HG03066 (cell line): ENCODE data around the gene COL11A2.
A peak's percentile ranks its signal among the peaks of the same experiment; 100 is the strongest.

ENCODE experiments used
- ATAC-seq: cut with Tn5 transposase; IDR thresholded peaks from one replicate; pipeline ENCODE4 v1.9.1; 2021; ENCODE audit warnings: low read depth; ENCODE audit not compliant: unreplicated experiment

Gene COL11A2

GRCh38 chr6:33172688-33173534, 19.4 kb downstream of the COL11A2 start:
- ATAC-seq, result no peak

DNA sequence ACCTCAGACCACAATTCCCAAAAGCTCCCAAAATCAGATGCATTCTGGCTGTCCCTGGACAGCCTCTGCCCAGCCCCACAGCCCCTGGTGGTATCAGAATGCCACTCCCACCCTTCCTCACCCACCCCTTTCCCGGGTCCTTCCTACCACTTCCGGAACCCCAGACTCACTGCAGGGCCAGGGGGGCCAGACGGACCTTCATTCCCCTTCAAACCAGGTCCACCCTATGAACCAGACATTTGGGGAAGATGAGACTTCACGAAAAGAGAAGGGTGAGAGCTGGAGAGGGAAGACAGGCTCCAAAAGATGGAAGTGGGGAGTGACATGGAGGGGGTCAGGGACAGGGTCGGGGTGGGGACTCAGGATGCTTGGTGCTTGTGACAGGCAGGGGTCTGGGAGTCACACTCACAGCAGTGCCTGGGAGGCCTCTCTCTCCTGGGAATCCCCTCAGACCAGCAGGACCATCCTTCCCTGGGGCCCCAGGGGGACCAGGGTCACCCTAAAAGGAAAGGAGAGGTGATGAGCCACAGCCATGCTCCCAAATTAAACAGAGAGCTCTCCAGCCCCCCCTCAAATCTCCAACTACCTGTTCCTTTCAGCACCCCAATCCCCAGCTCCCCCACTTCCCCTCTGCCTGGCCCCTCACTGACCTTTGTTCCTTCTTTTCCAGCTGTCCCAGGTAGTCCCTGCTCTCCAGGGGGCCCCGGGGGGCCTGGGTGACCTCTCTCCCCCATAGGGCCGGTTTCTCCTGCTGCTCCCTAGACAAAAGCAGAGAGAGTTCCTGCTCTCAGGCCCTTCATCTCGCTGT, 20.2 kb downstream of the COL11A2 start:
- no peak for ATAC-seq

DNA sequence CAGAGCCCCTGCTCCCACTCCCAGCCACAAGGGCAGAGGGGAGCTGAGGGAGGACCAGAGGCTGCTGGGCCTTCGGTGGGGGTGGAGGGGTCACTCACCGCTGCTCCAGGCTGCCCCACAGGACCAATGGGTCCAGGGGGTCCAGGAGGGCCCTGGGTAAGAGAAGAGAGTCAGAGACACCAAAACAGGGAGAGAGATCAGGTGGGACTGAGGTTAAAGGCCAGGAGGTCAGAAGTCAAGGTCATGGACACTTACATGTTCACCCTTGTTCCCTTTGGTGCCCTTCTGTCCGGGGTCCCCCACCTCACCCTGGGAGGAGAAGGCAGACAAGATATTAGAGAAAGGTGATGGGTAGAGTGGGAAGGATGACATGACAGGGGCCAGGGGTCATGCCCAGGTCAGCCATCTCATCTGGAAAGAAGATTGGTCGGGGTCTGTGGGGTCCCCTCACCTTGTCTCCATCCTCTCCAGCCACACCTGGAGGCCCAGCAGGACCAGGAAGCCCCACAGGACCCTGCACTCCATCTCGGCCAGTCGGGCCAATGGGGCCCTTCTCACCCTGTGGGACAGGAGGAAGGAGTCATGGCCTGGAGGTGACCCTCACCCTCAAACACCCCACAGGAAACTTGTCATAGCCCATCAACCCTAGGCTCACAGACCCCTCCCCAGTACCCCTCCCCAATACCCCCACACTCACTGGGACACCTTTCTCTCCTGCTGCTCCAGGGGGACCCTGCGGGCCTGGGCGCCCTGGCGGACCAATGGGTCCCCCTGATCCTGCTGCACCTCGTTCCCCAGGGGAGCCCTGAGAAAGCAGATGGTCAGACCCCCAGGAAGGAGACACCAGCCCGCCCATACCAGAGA, 21.0 kb downstream of the COL11A2 start:
- ATAC-seq, result no peak

GRCh38 chr6:33170176-33171015, 21.9 kb downstream of the COL11A2 start:
- no peak for ATAC-seq

DNA sequence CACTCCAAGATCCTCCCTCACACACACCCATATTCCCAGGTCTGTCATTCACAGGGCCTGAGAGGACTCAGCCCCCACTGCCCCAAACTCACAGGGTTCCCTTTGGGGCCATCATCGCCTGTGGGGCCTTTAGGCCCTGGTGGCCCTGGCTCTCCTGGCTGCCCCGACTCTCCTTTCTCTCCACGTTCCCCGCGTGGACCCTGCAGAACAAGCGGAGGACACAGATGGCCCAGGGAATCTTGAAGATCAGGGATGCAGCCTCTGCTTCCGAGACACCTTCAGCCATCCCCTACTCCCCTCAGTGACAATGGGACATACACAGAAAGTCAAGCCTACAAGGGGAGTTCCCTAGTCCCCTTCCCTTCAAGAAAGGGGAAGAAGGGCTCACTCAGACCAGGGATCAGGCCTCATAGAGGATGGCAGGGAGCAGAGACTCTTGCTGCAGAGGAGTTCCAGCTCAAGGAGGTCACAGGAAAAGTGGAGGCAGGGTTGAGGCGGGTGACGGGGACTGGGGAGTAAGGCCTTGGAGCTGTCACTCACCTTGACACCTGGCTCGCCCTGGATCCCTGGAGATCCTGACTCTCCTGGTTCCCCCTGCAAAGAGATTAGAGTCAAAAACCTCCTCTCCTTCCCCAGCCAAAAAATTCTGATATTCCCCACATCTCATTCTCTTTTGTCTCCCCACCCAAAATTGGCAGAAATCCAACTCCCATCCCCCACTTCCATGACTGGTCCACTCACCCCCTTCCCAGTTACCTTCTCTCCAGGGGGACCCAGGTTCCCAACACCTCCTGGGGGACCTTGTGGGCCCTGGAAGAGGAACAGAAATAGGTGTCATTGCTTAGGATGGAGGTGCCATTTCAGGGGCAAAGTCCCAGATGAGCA, 22.7 kb downstream of the COL11A2 start:
- no peak for ATAC-seq

DNA sequence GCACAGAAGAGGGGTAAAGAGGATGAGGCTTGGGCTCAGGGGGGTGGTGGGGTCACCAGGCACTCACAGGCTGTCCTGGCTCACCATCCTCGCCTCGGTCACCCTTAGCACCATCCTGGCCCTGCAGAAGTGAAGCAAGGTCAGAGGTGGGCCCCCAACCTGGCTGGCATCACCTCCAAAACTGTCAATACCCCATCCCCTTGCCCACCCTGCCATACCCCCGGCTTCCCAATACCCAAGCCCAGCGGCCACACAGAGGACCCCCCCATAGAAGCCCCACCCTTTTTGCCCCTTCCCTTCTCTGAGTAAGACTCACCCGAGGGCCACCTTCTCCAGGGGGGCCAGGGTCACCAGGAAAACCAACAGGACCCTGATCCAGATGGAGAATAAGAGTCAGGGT, 23.6 kb downstream of the COL11A2 start:
- ATAC-seq, result no peak

DNA sequence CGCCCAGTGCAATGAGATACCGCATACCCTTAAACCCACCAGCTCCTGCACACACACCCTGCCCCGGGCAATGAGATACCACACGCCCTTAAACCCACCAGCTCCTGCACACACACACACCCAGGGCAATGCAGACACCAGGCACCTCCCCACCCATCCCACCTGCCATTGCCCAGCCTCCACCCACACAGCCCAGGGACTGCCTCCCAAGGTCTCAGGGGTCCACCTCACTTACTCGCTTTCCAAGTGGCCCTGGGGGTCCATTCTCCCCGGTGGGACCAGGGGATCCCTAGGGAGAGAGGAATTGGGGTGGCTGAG, 24.0 kb downstream of the COL11A2 start:
- ATAC-seq, result no peak

DNA sequence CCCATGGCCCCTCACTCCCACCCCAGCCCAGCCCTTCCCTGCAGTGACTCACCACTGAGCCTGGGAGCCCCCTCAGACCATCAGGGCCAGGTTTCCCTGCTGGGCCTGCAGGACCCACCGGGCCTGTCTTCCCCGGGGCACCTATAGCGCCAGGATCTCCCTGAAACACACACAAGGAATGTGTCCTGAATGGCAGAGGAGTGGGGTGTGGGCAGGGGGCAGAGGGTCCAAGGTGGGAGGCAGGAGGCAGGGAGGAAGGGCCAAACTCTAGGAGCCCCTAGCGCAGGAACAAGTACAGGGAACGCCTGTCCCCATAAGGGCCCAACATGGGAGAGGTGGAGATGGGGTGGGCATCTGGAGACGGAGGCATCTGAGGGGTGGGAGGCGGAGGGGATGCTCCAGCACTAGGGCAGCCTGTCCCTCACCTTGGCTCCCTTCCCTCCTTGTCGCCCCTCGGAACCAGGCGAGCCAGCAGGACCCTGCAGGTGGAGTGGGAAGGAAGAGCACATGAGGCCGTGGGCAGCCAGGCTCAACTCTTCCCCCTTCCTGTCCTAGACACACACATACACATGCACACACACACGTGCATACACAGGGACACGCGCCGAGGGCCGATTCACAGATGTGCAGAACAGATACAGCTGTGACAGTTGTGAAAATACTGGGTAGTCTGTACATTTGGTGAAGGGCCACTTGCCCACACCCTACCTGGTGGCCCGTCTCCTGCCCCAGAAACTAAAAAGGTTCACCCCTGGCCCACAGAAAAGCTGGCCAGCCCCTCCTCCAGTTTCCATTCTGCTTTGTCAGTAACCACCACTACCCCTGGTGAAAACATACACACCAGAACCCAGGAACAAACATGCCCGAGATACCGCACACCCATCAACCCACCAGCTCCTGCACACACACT, 24.6 kb downstream of the COL11A2 start:
- ATAC-seq, result no peak

- ATAC-seq, result no peak
Observed at GRCh38 chr6:33166811-33167210, 25.5 kb downstream of the COL11A2 start.

- no peak for ATAC-seq
Observed at GRCh38 chr6:33166363-33166762, 25.9 kb downstream of the COL11A2 start.

- ATAC-seq, result no peak
Observed at GRCh38 chr6:33165581-33166258, 26.5 kb downstream of the COL11A2 start.

DNA sequence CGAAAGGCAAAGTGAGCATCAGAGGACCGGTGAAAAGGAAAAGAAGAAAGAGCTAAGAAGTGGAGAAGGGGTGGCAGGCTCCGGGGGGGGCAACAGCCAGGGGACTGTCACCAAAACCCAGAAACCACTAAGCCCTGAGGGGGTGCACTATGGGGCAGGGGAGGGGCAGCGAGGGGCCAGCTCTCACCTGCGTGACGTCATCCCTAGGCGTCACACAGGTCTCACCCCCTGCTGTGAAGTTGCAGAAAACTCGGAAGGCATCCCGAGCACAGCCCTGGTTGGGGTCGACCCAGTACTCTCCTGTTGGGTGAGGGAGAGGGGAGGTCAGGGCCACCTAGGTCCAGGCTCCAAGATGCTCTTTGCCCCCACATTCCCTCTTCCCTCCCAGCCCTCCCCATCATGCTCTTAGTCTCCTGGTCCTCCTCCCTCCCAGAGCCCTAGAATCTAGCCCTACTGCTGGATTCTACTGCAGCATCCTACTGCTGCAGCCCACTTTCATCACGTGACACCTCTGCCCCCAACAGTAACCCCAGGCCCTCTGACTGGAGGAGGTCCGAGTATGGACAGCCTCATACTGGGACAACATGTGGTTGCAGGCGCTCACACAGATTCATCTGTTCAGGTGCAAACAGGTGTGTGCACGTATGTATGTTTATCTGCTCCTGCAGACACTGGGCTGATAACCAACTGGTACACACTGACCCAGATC, 27.4 kb downstream of the COL11A2 start:
- ATAC-seq, result no peak

- no peak for ATAC-seq
Observed at GRCh38 chr6:33164176-33164575, 28.1 kb downstream of the COL11A2 start.

GRCh38 chr6:33163540-33163939, 28.7 kb downstream of the COL11A2 start:
- no peak for ATAC-seq

DNA sequence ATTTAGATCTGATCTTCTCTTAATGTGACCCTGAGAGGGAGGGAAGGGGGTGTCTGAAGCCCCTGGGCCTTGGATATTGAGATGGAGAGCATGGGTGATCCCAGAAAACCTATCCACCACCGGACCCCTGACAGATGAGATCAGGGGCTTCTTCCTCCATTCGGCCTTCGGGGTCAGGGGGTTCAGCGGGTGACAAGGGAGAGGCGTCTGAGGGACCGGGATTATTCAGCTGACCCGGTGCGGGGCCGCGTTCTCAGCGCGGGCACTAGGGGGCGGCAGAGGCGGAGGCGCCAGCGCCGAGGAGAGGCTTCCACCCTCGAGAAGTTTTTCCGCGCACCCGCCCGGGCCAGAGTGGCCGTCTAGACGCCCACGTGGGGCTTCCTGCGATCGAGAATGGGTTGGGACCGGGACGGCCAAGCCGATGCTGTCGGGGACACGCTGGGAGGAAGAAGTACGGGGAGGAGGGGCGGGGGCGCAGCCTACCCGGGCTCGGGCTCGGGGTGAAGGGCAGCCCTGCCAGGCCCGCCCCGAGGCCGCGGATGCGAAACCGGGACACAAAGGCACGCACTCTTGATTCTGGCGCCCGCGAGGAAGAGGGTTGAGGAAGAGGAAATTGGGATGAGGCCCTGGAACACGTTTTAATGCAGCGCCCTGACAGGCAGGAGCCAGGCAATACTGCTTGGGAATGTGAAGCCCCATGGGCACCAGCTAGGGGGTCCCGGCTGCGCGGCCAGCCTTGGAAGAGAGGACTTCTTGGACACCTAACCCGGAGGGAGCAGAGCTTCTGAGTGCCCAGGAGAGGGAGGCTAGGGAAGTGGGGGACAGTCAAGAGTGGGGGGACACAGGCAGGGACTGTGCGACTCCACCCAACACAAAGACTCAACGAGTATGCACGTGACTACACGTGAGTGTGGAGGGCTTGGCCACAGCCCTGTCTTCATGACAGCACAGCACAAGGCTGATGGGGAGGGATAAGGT, 30.6 kb downstream of the COL11A2 start:
- ATAC-seq, result peak; percentile 70
